ENCODE data around the gene ZIC2.

DNA sequence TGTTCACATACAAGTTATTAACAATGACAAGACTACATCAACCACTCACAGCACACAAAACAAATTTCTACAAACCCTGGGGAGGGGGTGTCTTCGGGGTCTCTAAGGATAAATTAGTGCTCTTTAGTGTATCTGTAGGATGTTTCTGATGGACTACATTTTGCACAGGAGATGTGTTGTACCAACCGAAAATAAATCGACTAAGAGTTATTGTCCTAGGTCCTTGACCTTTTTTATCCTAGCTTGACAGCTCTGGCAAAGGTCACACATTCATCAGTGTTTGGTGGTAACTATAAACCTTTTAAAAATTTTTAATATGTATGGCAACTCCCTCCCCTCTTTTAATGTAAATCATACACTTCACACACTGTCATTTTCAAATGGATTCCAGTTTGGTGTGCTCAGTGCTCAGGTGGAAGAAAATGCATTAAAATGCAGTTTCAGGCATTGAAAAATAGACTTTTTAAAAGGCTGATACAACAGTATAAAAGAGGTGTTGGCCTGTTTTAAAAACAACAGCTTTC is 17.7 kb upstream of the ZIC2 start:
- TF ChIP-seq CTCF (IDR thresholded peaks at IDR 0.05) (no peak), EZH2 (IDR thresholded peaks at IDR 0.05) (no peak), EZH2phosphoT487 (IDR thresholded peaks at IDR 0.05) (no peak)

All from neural progenitor cell (in vitro differentiated cells).